Keratinocyte (primary cell): Measurements from ENCODE around the gene OTX2.

Experiments
- EZH2 ChIP-seq: IDR thresholded peaks from one replicate; pipeline ENCODE4 v1.6.1; 2012; ENCODE audit warnings: inconsistent platforms, mild to moderate bottlenecking, low read length, moderate library complexity
- TF ChIP-seq, protein P1 (sequence below), 3 experiments: IDR thresholded peaks in 1 of 3; conservative IDR thresholded peaks in 1 of 3; optimal IDR thresholded peaks in 1 of 3; 2 replicates in 2 of 3; 3 replicates in 1 of 3; pipeline versions ENCODE3 to v1.5.1; 2011; ENCODE audit warnings: low read length in 3 of 3, mild to moderate bottlenecking in 3 of 3, moderate library complexity in 2 of 3, control low read depth in 1 of 3, inconsistent platforms in 1 of 3; ENCODE audit not compliant: insufficient read depth in 2 of 3; ENCODE audit errors: extremely low read depth in 1 of 3

- TF ChIP-seq, protein P1, sequence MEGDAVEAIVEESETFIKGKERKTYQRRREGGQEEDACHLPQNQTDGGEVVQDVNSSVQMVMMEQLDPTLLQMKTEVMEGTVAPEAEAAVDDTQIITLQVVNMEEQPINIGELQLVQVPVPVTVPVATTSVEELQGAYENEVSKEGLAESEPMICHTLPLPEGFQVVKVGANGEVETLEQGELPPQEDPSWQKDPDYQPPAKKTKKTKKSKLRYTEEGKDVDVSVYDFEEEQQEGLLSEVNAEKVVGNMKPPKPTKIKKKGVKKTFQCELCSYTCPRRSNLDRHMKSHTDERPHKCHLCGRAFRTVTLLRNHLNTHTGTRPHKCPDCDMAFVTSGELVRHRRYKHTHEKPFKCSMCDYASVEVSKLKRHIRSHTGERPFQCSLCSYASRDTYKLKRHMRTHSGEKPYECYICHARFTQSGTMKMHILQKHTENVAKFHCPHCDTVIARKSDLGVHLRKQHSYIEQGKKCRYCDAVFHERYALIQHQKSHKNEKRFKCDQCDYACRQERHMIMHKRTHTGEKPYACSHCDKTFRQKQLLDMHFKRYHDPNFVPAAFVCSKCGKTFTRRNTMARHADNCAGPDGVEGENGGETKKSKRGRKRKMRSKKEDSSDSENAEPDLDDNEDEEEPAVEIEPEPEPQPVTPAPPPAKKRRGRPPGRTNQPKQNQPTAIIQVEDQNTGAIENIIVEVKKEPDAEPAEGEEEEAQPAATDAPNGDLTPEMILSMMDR (optimal IDR thresholded peaks at IDR 0.05 in 1 of 3, IDR thresholded peaks at IDR 0.05 in 1 of 3, conservative IDR thresholded peaks at IDR 0.05 in 1 of 3; ENCODE audit: extremely low read depth in 1 of 3, insufficient read depth in 2 of 3, low read length in 3 of 3), result no peak
- TF ChIP-seq EZH2, result no peak
Observed at GRCh38 chr14:56821177-56821576, 10.9 kb upstream of the OTX2 start.
